Liver (tissue), 9 donors: ENCODE data around the gene AHI1. TPM values are rescaled to one million over a fixed set of nuclear protein-coding genes. Genes with fewer than 3 reads are reported as not detected.

ENCODE experiments used
- DNase-seq: peaks from one replicate; pipeline ENCODE4 v3.0.0-alpha.2; 2017; ENCODE audit warnings: low spot score
- H3K27ac ChIP-seq, 2 donors: one replicate each; pipeline ENCODE4 v1.7.0; 2013; ENCODE audit warnings: inconsistent platforms in 2 of 2, low read length in 2 of 2, control low read depth in 1 of 2, low read depth in 1 of 2, mild to moderate bottlenecking in 1 of 2
- H3K27me3 ChIP-seq, 4 donors: one replicate each; pipeline versions ENCODE4 v1.6.1 to v1.7.0; 2013; ENCODE audit warnings: low read length in 3 of 4, inconsistent platforms in 1 of 4, mild to moderate bottlenecking in 1 of 4, moderate library complexity in 1 of 4; ENCODE audit not compliant: control insufficient read depth in 4 of 4, insufficient read depth in 4 of 4
- H3K36me3 ChIP-seq, 4 donors: one replicate each; pipeline versions ENCODE4 v1.6.1 to v1.7.0; 2013; ENCODE audit warnings: low read length in 3 of 4, mild to moderate bottlenecking in 3 of 4, low read depth in 1 of 4, moderate library complexity in 1 of 4; ENCODE audit not compliant: control insufficient read depth in 4 of 4, insufficient read depth in 3 of 4
- H3K4me1 ChIP-seq, 4 donors: one replicate each; pipeline versions ENCODE4 v1.6.1 to v1.7.0; 2013; ENCODE audit warnings: low read length in 3 of 4, mild to moderate bottlenecking in 3 of 4, moderate library complexity in 1 of 4; ENCODE audit not compliant: control insufficient read depth in 4 of 4, insufficient read depth in 4 of 4
- H3K4me3 ChIP-seq, 3 donors: one replicate each; pipeline versions ENCODE4 v1.6.1 to v1.7.0; 2013; ENCODE audit warnings: low read length in 3 of 3, control low read depth in 1 of 3, low read depth in 1 of 3, mild to moderate bottlenecking in 1 of 3
- H3K9ac ChIP-seq, 2 donors: one replicate each; pipeline ENCODE4 v1.7.0; 2013; ENCODE audit warnings: low read length in 2 of 2, mild to moderate bottlenecking in 2 of 2, moderate library complexity in 2 of 2, control low read depth in 1 of 2, low read depth in 1 of 2
- H3K9me3 ChIP-seq, 4 donors: one replicate each; pipeline versions ENCODE4 v1.6.1 to v1.7.0; 2013; ENCODE audit warnings: low read length in 3 of 4; ENCODE audit not compliant: control insufficient read depth in 4 of 4
- EGR1 ChIP-seq, 2 donors: IDR thresholded peaks; 2 replicates each; pipeline ENCODE4 v1.6.1; 2016 to 2018; ENCODE audit warnings: antibody characterized with exemption in 2 of 2, low read depth in 2 of 2
- FOXA1 ChIP-seq: IDR thresholded peaks from 2 replicates; pipeline ENCODE4 v1.6.1; 2016; ENCODE audit warnings: antibody characterized with exemption
- FOXA2 ChIP-seq: IDR thresholded peaks from 2 replicates; pipeline ENCODE4 v1.6.1; 2016; ENCODE audit warnings: antibody characterized with exemption
- GABPA ChIP-seq, 2 donors: IDR thresholded peaks in 1 of 2; conservative IDR thresholded peaks in 1 of 2; 2 replicates each; pipeline ENCODE4 v1.6.1; 2016; ENCODE audit warnings: antibody characterized with exemption in 2 of 2, mild to moderate bottlenecking in 1 of 2, moderate library complexity in 1 of 2
- HNF4G ChIP-seq: IDR thresholded peaks from 2 replicates; pipeline ENCODE4 v1.6.1; 2016; ENCODE audit warnings: antibody characterized with exemption
- JUND ChIP-seq, 2 donors: IDR thresholded peaks; 2 replicates each; pipeline ENCODE4 v1.6.1; 2016; ENCODE audit warnings: antibody characterized with exemption in 2 of 2
- NR2F2 ChIP-seq: IDR thresholded peaks from 2 replicates; pipeline ENCODE4 v1.6.1; 2016; ENCODE audit warnings: antibody characterized with exemption
- RAD21 ChIP-seq, 2 donors: IDR thresholded peaks; 2 replicates each; pipeline ENCODE4 v1.6.1; 2016; ENCODE audit warnings: antibody characterized with exemption in 2 of 2, mild to moderate bottlenecking in 2 of 2
- RXRA ChIP-seq, 2 donors: IDR thresholded peaks; 2 replicates each; pipeline ENCODE4 v1.6.1; 2017 to 2018; ENCODE audit warnings: antibody characterized with exemption in 2 of 2, mild to moderate bottlenecking in 1 of 2
- TAF1 ChIP-seq: conservative IDR thresholded peaks from 2 replicates; pipeline ENCODE4 v1.6.1; 2016; ENCODE audit warnings: antibody characterized with exemption, mild to moderate bottlenecking
- YY1 ChIP-seq: IDR thresholded peaks from 2 replicates; pipeline ENCODE4 v1.6.1; 2016; ENCODE audit warnings: antibody characterized with exemption, mild to moderate bottlenecking
- WGBS: extraction: QIAGEN DNeasy Blood & Tissue Kit; methylation state at CpG from one replicate; pipeline ENCODE4 v1.1.7; 2013; 5-methylcytosine and 5-hydroxymethylcytosine counted together
- polyA plus RNA-seq, 2 donors: library from polyadenylated mRNA; stranded (reverse) in 1 of 2; unstranded in 1 of 2; fragments of 200-250 nt in 1 of 2; fragments of >200 nt in 1 of 2; fragmentation: Nextera tagmentation in 1 of 2; extraction: Ambion mirVana in 1 of 2; gene quantifications; one replicate each; pipeline versions ENCODE4 v1.2.1 to v1.2.3, GENCODE V29; 2013 to 2015
- total RNA-seq, 2 donors: library from RNA; depleted of rRNA; stranded (reverse); fragments of >200 nt; gene quantifications; one replicate each; pipeline ENCODE4 v1.2.3, GENCODE V29; 2014
- TF ChIP-seq, protein P1 (sequence below): fragments of 150-350 bp; IDR thresholded peaks from 2 replicates; pipeline ENCODE4 v1.5.1; 2017; ENCODE audit warnings: improper control_type of control experiment, low read depth, low read length; ENCODE audit not compliant: missing input control
- TF ChIP-seq, protein P2 (sequence below): IDR thresholded peaks from 2 replicates; pipeline ENCODE4 v1.6.1; 2016; ENCODE audit warnings: antibody characterized with exemption
- TF ChIP-seq, protein P3 (sequence below): IDR thresholded peaks from 2 replicates; pipeline ENCODE4 v1.6.1; 2016; ENCODE audit warnings: antibody characterized with exemption
- donor health status: healthy.
- donor health status: healthy.
- donor health status: healthy.
- donor health status: healthy.
- donor health status: healthy.

The AHI1 gene
- total and polyA plus RNA-seq, 4 donors = 2.0 to 14.4 (median 9.0) TPM

DNA sequence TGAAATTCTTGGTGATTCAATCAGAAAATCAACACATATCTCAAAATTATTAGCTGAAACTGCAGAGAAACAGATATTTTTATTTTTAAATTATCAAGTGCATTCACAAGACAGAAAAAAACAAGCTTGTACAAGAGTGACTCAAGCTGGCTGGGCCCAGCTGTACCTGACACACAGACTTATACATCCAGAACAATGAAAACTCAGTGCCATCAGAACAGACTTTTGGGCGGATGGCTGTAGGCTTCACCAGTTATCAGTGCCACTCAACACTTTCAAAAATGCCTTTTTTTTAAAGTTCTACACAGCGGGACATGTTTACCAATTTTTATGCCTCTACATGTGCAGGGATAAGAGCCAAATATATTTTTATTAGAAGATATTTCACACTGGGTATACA lies 213.6 kb downstream of the AHI1 start (continued):
- TF ChIP-seq, protein P1, sequence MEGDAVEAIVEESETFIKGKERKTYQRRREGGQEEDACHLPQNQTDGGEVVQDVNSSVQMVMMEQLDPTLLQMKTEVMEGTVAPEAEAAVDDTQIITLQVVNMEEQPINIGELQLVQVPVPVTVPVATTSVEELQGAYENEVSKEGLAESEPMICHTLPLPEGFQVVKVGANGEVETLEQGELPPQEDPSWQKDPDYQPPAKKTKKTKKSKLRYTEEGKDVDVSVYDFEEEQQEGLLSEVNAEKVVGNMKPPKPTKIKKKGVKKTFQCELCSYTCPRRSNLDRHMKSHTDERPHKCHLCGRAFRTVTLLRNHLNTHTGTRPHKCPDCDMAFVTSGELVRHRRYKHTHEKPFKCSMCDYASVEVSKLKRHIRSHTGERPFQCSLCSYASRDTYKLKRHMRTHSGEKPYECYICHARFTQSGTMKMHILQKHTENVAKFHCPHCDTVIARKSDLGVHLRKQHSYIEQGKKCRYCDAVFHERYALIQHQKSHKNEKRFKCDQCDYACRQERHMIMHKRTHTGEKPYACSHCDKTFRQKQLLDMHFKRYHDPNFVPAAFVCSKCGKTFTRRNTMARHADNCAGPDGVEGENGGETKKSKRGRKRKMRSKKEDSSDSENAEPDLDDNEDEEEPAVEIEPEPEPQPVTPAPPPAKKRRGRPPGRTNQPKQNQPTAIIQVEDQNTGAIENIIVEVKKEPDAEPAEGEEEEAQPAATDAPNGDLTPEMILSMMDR = no peak
- TF ChIP-seq FOXA2 (no peak), RXRA (IDR thresholded peaks at IDR 0.05) (no peak), JUND (IDR thresholded peaks at IDR 0.05) (no peak)

DNA sequence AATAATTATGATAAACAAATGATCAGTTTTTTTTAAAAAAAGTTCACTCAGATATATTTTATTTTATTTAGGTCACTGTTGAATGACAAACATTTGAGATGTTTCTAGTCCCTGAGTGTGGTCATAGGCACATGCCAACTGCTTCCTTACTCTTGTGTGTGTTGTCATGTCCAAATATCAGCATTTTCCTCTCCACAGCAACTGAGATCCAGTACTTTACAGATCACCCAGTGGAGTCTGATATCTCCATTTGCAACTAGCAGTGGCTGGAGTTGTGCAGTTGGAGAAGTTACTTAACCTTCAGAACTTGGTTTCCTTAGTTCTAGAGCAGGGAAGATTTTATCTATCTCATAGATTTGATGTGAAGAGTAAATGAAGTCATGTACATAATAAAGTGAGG lies 215.1 kb downstream of the AHI1 start:
- TF ChIP-seq, protein P2, sequence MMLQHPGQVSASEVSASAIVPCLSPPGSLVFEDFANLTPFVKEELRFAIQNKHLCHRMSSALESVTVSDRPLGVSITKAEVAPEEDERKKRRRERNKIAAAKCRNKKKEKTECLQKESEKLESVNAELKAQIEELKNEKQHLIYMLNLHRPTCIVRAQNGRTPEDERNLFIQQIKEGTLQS = no peak
- TF ChIP-seq JUND (IDR thresholded peaks at IDR 0.05) (no peak), RAD21 (IDR thresholded peaks at IDR 0.05) (no peak), FOXA1 (no peak), HNF4G (no peak), NR2F2 (no peak), YY1 (no peak), GABPA (IDR thresholded peaks at IDR 0.05 in 1 of 2, conservative IDR thresholded peaks at IDR 0.05 in 1 of 2) (no peak)
- TF ChIP-seq, protein P3, sequence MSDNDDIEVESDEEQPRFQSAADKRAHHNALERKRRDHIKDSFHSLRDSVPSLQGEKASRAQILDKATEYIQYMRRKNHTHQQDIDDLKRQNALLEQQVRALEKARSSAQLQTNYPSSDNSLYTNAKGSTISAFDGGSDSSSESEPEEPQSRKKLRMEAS = no peak
- TF ChIP-seq, protein P1 = no peak

DNA sequence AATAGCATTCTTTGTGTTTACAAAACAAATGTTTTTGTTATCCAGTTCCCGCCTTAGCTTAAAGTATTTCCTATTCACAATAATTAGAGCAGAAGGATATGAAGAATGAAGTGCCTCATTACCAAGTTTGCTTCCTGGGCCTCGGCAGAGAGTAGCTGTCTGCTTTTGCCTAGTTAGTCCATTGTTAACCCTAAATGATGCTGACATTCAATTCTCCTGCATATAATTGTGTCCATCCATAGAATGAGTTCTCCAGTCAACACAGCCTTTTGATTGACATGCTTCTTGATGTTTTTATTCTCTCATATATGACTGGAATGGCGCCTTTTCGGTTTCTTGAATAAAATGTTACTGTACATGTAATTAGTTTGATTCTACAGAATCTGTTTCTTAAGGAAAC lies 215.6 kb downstream of the AHI1 start:
- TF ChIP-seq, protein P2 = no peak
- 91% methylated on average over 4 of the region's 4 CpGs for WGBS
- H3K9me3 ChIP-seq = no peaks in the 10 kb centered on the region
- H3K36me3 ChIP-seq = no peaks in the 10 kb centered on the region
- H3K27me3 ChIP-seq = no peaks in the 10 kb centered on the region
- H3K27ac ChIP-seq = no peak overlapping the region
- no peak overlapping the region for H3K4me3 ChIP-seq
- no peak overlapping the region for H3K9ac ChIP-seq
- H3K4me1 ChIP-seq = no peaks in the 10 kb centered on the region
- no peak for DNase-seq

More for the DNA sequence above, 215.1 kb downstream of the AHI1 start:
- no peaks in the 10 kb centered on the region for H3K9me3 ChIP-seq
- no peaks in the 10 kb centered on the region for H3K4me1 ChIP-seq
- H3K27ac ChIP-seq = no peak overlapping the region
- H3K4me3 ChIP-seq = no peak overlapping the region
- peaks cover 0 to 2% (median 0%) of the 10 kb centered on the region in 4 donors for H3K36me3 ChIP-seq
- no peak overlapping the region for H3K9ac ChIP-seq
- no peaks in the 10 kb centered on the region for H3K27me3 ChIP-seq
- no peak for DNase-seq

DNA sequence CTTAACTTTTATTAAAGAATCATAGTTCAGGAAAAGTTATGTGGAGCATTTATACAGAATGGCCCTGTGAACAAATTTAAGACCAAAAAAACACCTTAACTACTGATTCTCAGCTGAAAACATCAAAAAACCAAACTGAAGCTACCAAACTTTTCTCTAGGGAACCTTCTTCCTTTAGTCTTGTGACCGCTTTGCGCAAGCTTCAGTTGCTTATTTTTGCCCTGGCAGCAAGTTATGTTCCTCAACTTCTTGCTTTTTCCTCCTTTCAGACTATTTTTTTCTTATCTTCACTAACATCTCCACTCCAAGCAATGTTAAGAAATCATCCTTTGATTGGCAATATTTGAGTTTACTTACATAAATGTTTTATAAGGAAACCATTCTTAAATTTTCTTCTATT lies 216.3 kb downstream of the AHI1 start:
- 87% methylated on average over 2 of the region's 2 CpGs for WGBS
- no peaks in the 10 kb centered on the region for H3K4me1 ChIP-seq
- no peak overlapping the region for H3K27ac ChIP-seq
- no peak overlapping the region for H3K9ac ChIP-seq
- H3K9me3 ChIP-seq = no peaks in the 10 kb centered on the region
- no peaks in the 10 kb centered on the region for H3K27me3 ChIP-seq
- no peaks in the 10 kb centered on the region for H3K36me3 ChIP-seq
- TF ChIP-seq YY1 (no peak), GABPA (IDR thresholded peaks at IDR 0.05 in 1 of 2, conservative IDR thresholded peaks at IDR 0.05 in 1 of 2) (no peak), HNF4G (no peak), FOXA2 (no peak), RAD21 (IDR thresholded peaks at IDR 0.05) (no peak), RXRA (IDR thresholded peaks at IDR 0.05) (no peak), NR2F2 (no peak), TAF1 (no peak), EGR1 (IDR thresholded peaks at IDR 0.05; ENCODE audit: low read depth in 2 of 2) (no peak)
- TF ChIP-seq, protein P1 = no peak
- TF ChIP-seq, protein P2 = no peak
- H3K4me3 ChIP-seq = no peak overlapping the region
- no peak for DNase-seq
